DMS 273 treated with DMSO at 0.1 percent for 48 hours (cell line): ENCODE results near the gene NMBR.
"Not testable (repeated sequence)": the region's sequence is repeated elsewhere in the genome, so short reads cannot be mapped to it uniquely, and the experiment has no call there.

ENCODE experiments used
- DNase-seq: peaks from one replicate; lab custom pipeline; 2025; lab: John Stamatoyannopoulos, UW

Gene NMBR

GRCh38 chr6:142154336-142154735 is 7.4 kb upstream of the NMBR start:
- DNase-seq, result no peak

GRCh38 chr6:142153196-142153595 is 6.3 kb upstream of the NMBR start:
- no peak for DNase-seq

GRCh38 chr6:142152746-142153145 is 5.8 kb upstream of the NMBR start:
- no peak for DNase-seq

GRCh38 chr6:142141531-142141930 is 5.4 kb downstream of the NMBR start:
- not testable (repeated sequence) for DNase-seq

- DNase-seq, result no peak
These were observed 8.0 kb downstream of the NMBR start for GRCh38 chr6:142138876-142139275.

- no peak for DNase-seq
These were observed 14.3 kb downstream of the NMBR start, which contains the start of gene GJE1 for GRCh38 chr6:142132625-142133024. Gene GJE1, plus strand, starts transcription at chr6:142132925. Its CDS starts 234 bp downstream, at chr6:142133159.

- DNase-seq, result no peak
These were observed 16.1 kb downstream of the NMBR start for GRCh38 chr6:142130814-142131213.

GRCh38 chr6:142121342-142121741 is 25.6 kb downstream of the NMBR start:
- DNase-seq, result no peak

- no peak for DNase-seq
These were observed 28.0 kb downstream of the NMBR start for GRCh38 chr6:142118925-142119324.

GRCh38 chr6:142118328-142118727 is 28.6 kb downstream of the NMBR start:
- DNase-seq, result no peak

- no peak for DNase-seq
These were observed 29.6 kb downstream of the NMBR start for GRCh38 chr6:142117366-142117765.

- peak; percentile 4 for DNase-seq
These were observed 34.4 kb downstream of the NMBR start for GRCh38 chr6:142112451-142113061.

GRCh38 chr6:142110820-142111219 is 36.1 kb downstream of the NMBR start:
- not testable (repeated sequence) for DNase-seq

GRCh38 chr6:142104820-142105219 is 42.1 kb downstream of the NMBR start:
- DNase-seq, result not testable (repeated sequence)

- no peak for DNase-seq
These were observed 58.1 kb downstream of the NMBR start for GRCh38 chr6:142088858-142089216.

GRCh38 chr6:142087950-142088857 is 58.7 kb downstream of the NMBR start:
- DNase-seq, result no peak

GRCh38 chr6:142079130-142079529 is 67.8 kb downstream of the NMBR start:
- no peak for DNase-seq

- DNase-seq, result no peak
These were observed 71.3 kb downstream of the NMBR start for GRCh38 chr6:142075516-142076101.

GRCh38 chr6:142074516-142074915 is 72.4 kb downstream of the NMBR start:
- no peak for DNase-seq

- DNase-seq, result no peak
These were observed 74.9 kb downstream of the NMBR start for GRCh38 chr6:142071981-142072380.

GRCh38 chr6:142068416-142068815 is 78.5 kb downstream of the NMBR start:
- no peak for DNase-seq

- not testable (repeated sequence) for DNase-seq
These were observed 84.1 kb downstream of the NMBR start for GRCh38 chr6:142062861-142063260.
